Spleen (tissue), 11 donors: ENCODE data around the gene LRRC8D. TPM values are rescaled to one million over a fixed set of nuclear protein-coding genes. Genes with fewer than 3 reads are reported as not detected.
A peak's percentile ranks its signal among the peaks of the same experiment; 100 is the strongest.

ENCODE experiments used
- DNase-seq: peaks from one replicate; pipeline ENCODE4 v3.0.0-alpha.2; 2020
- H3K27ac ChIP-seq, 8 donors: fragments of 200-600 bp; sonication (generic) in 7 of 8; 1 replicate in 4 of 8; 2 replicates in 4 of 8; pipeline versions ENCODE4 v1.5.0 to v1.8.0; 2016 to 2021; ENCODE audit warnings: inconsistent platforms in 4 of 8, mild to moderate bottlenecking in 4 of 8, moderate library complexity in 1 of 8
- H3K27me3 ChIP-seq, 7 donors: fragments of 200-600 bp; sonication (generic) in 6 of 7; replicated peaks in 1 of 7; 1 replicate in 4 of 7; 2 replicates in 3 of 7; pipeline versions ENCODE4 v1.5.0 to v1.8.0; 2016 to 2021; ENCODE audit warnings: inconsistent platforms in 3 of 7, mild to moderate bottlenecking in 1 of 7
- H3K36me3 ChIP-seq, 6 donors: fragments of 200-600 bp; sonication (generic) in 5 of 6; 1 replicate in 4 of 6; 2 replicates in 2 of 6; pipeline versions ENCODE4 v1.5.0 to v1.8.0; 2016 to 2021; ENCODE audit warnings: inconsistent platforms in 2 of 6
- H3K4me1 ChIP-seq, 6 donors: fragments of 200-600 bp; sonication (generic) in 5 of 6; 1 replicate in 3 of 6; 2 replicates in 3 of 6; pipeline versions ENCODE4 v1.5.0 to v1.8.0; 2016 to 2021; ENCODE audit warnings: inconsistent platforms in 3 of 6
- H3K4me3 ChIP-seq, 8 donors: fragments of 200-600 bp; sonication (generic) in 7 of 8; 1 replicate in 4 of 8; 2 replicates in 4 of 8; pipeline versions ENCODE4 v1.5.0 to v1.8.0; 2016 to 2021; ENCODE audit warnings: inconsistent platforms in 4 of 8, mild to moderate bottlenecking in 4 of 8, moderate library complexity in 2 of 8
- H3K9me3 ChIP-seq, 8 donors: fragments of 200-600 bp; sonication (generic) in 7 of 8; 1 replicate in 4 of 8; 2 replicates in 4 of 8; pipeline versions ENCODE4 v1.5.0 to v1.8.0; 2016 to 2021; ENCODE audit warnings: inconsistent platforms in 4 of 8
- CTCF ChIP-seq, 11 experiments: fragments of 200-600 bp in 7 of 11; fragments of 450-650 bp in 4 of 11; sonication (generic) in 4 of 11; IDR thresholded peaks in 8 of 11; conservative IDR thresholded peaks in 3 of 11; 1 replicate in 7 of 11; 2 replicates in 4 of 11; pipeline versions ENCODE4 v1.4.0 to v1.8.0; 2016 to 2021; ENCODE audit warnings: antibody characterized with exemption in 11 of 11, inconsistent platforms in 4 of 11, mild to moderate bottlenecking in 1 of 11
- POLR2A ChIP-seq, 3 donors: fragments of 450-650 bp; IDR thresholded peaks; one replicate each; pipeline ENCODE4 v1.5.1; 2017; ENCODE audit warnings: antibody characterized with exemption in 3 of 3, mild to moderate bottlenecking in 1 of 3
- POLR2AphosphoS5 ChIP-seq, 3 donors: sonication (generic); formaldehyde crosslinking; IDR thresholded peaks; one replicate each; pipeline ENCODE4 v1.5.1; 2017; ENCODE audit warnings: antibody characterized with exemption in 3 of 3
- WGBS, 5 donors: extraction: QIAGEN DNeasy Blood & Tissue Kit in 3 of 5; methylation state at CpG; one replicate each; pipeline versions ENCODE4 v1.1.5 to v1.1.7; 2013 to 2018; 5-methylcytosine and 5-hydroxymethylcytosine counted together
- intact Hi-C: fragments of 100-400 bp; cut with DNase I; formaldehyde crosslinking; loops from one replicate; pipeline ENCODE4 v1.15.0; 2023; ENCODE audit warnings: low total_unique reads
- polyA plus RNA-seq, 3 donors: library from polyadenylated mRNA; stranded (reverse); fragments of 200-250 nt; gene quantifications; one replicate each; pipeline ENCODE4 v1.2.1, GENCODE V29; 2013
- total RNA-seq, 7 donors: library from RNA; depleted of rRNA in 3 of 7; stranded (reverse); fragments of >200 nt in 3 of 7; fragmentation: NEBNext Ultra II Directional in 4 of 7; extraction: Animal tissue kit (Norgen Biotek cat#: 25700) in 4 of 7; gene quantifications; one replicate each; pipeline versions ENCODE4 v1.1.0 to v1.2.1, GENCODE V29; 2016 to 2021
- donor health status: healthy with polysubstance abuse.
- donor health status: DM: no; HTN: no; CAD: no; lungs with moderate emphysema.
- donor health status: DM: no; HTN: no; CAD: no.
- donor health status: Bipolar disorder and iron deficiency.
- donor health status: healthy.
- donor health status: DM: no; HTN: no; CAD: no.
- donor health status: DM: yes; HTN: yes; CAD: no.

LRRC8D gene
- total and polyA plus RNA-seq, 10 donors: 12.8 to 42.0 (median 34.5) TPM

- no peak for DNase-seq
- Histone ChIP-seq H3K9me3 (no peaks in the 10 kb centered on the region), H3K4me3 (peak overlapping the region in 1 of 8 donors; percentile 21), H3K27ac (no peak overlapping the region), H3K27me3 (no peaks in the 10 kb centered on the region), H3K36me3 (peaks cover 0 to 38% (median 1%) of the 10 kb centered on the region in 6 donors), H3K4me1 (peaks cover 16 to 73% (median 45%) of the 10 kb centered on the region in 6 donors)
- 32 to 47% (median 37%) methylated on average over 4 of the region's 4 CpGs for WGBS, 5 donors
- intact Hi-C loops: no loop called here
- TF ChIP-seq POLR2A (IDR thresholded peaks at IDR 0.05) (no peak), CTCF (IDR thresholded peaks at IDR 0.05 in 8 of 11, conservative IDR thresholded peaks at IDR 0.05 in 3 of 11) (no peak), POLR2AphosphoS5 (IDR thresholded peaks at IDR 0.05) (no peak)
Observed at GRCh38 chr1:89847191-89847729, 26.4 kb downstream of the LRRC8D start.

- WGBS, 5 donors: 93 to 97% (median 95%) methylated on average over 4 of the region's 4 CpGs
- Histone ChIP-seq H3K4me1 (peaks cover 17 to 66% (median 39%) of the 10 kb centered on the region in 6 donors), H3K9me3 (no peaks in the 10 kb centered on the region), H3K4me3 (no peak overlapping the region), H3K36me3 (peaks cover 0 to 60% (median 1%) of the 10 kb centered on the region in 6 donors), H3K27ac (no peak overlapping the region), H3K27me3 (no peaks in the 10 kb centered on the region)
- no peak for DNase-seq
- TF ChIP-seq CTCF (IDR thresholded peaks at IDR 0.05 in 8 of 11, conservative IDR thresholded peaks at IDR 0.05 in 3 of 11): no peak
- TF ChIP-seq POLR2A (IDR thresholded peaks at IDR 0.05): no peak
- no peak for TF ChIP-seq POLR2AphosphoS5 (IDR thresholded peaks at IDR 0.05)
- intact Hi-C loops: no loop called here
Observed at GRCh38 chr1:89850844-89851415, 30.1 kb downstream of the LRRC8D start.

- intact Hi-C loops: no loop called here
- peaks cover 12 to 55% (median 22%) of the 10 kb centered on the region in 6 donors for H3K4me1 ChIP-seq
- H3K27me3 ChIP-seq: no peaks in the 10 kb centered on the region
- no peaks in the 10 kb centered on the region for H3K9me3 ChIP-seq
- WGBS, 5 donors: 90 to 97% (median 92%) methylated on average over 2 of the region's 2 CpGs
- H3K36me3 ChIP-seq: peaks cover 0 to 57% (median 0%) of the 10 kb centered on the region in 6 donors
- no peak for DNase-seq
- H3K27ac ChIP-seq: peak overlapping the region in 1 of 8 donors; percentile 48
- no peak overlapping the region for H3K4me3 ChIP-seq
- no peak for TF ChIP-seq CTCF (IDR thresholded peaks at IDR 0.05 in 8 of 11, conservative IDR thresholded peaks at IDR 0.05 in 3 of 11)
- no peak for TF ChIP-seq POLR2A (IDR thresholded peaks at IDR 0.05)
- no peak for TF ChIP-seq POLR2AphosphoS5 (IDR thresholded peaks at IDR 0.05)
Observed at GRCh38 chr1:89854140-89854539, 33.3 kb downstream of the LRRC8D start.

- TF ChIP-seq POLR2A (IDR thresholded peaks at IDR 0.05) (no peak), CTCF (IDR thresholded peaks at IDR 0.05 in 8 of 11, conservative IDR thresholded peaks at IDR 0.05 in 3 of 11) (no peak), POLR2AphosphoS5 (IDR thresholded peaks at IDR 0.05) (no peak)
- Histone ChIP-seq H3K4me3 (no peak overlapping the region), H3K36me3 (peaks cover 0 to 65% (median 0%) of the 10 kb centered on the region in 6 donors), H3K27me3 (no peaks in the 10 kb centered on the region), H3K9me3 (no peaks in the 10 kb centered on the region), H3K4me1 (peaks cover 12 to 47% (median 22%) of the 10 kb centered on the region in 6 donors), H3K27ac (peak overlapping the region in 6 of 8 donors; percentile 1 to 64 (median 31))
- intact Hi-C loops: no loop called here
- 34 to 57% (median 37%) methylated on average over 2 of the region's 2 CpGs for WGBS, 5 donors
- DNase-seq: no peak
Observed at GRCh38 chr1:89855413-89856123, 34.7 kb downstream of the LRRC8D start.
